ENCODE results near the gene DAZAP2.
"Not testable (repeated sequence)": the region's sequence is repeated elsewhere in the genome, so short reads cannot be mapped to it uniquely, and the experiment has no call there.

DAZAP2 gene

DNA sequence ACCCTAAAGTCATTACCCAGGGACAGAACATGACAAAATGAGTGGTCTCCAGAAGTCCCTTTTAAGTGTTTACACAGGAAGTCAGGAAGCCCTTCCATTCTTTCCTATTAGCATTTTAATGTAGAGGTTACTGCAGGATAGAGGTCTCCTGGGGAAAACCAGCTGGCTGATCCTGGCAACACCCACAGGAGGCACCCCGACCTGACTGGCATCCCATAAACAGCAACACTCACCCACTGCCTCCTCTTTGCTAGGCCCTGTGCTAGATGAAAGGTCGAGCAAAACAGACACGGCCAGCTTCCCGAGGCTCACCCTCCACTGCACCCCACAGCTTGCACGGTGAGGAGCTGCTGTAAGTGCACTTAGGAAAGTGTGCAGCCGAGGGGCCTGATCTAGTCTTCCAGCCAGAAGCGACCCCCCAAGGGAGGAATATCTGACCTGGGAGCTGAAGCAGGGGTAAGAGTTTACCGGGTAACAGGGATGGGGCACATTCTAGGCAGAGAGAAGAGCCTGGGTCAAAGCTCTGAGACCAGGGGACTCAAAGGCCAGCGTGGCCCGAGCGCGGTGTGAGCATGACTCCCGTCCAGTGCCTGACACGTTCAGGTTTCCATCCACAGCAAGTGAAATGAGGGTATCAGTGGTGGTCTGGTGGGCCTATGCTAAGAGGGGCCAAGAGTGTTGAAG, 9.0 kb downstream of the DAZAP2 start:
- no peak for DNase-seq

DNA sequence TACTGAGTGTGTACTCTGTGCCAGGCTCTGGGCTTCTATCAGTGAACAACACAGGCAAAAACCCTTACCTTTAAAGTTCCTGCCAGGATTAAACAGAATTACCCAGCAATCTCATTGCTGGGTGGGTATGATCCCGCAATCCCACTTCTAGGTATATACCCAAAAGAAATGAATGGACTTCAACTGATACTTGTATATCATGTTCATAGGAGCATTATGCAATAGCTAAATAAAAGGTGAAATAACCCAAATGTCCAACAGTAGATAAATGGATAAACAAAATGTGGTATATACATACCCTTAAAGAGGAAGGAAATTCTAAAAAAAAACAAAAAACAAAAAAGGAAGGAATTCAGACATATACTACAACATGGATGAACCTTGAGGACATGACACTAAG, 14.7 kb downstream of the DAZAP2 start:
- no peak for DNase-seq

DNA sequence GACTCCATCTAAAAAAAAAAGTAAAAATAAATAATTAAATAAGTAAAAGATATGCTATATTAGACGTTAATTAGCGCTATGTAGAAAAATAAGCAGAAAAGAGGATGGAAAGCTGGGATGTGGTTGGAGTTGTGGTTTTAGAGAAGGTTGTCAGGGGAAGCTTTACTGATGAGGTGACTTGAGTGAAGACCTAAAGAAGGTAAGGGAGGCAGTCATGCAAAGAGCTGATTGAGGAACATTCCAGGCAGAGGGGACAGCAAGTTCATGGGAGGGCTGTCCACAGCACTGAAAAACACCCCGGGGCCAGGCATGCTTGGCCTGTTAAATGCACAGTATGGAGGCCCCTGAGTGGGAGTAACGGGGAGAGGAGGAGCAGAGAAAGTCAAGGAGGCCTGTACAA, 15.9 kb downstream of the DAZAP2 start:
- DNase-seq = no peak

DNA sequence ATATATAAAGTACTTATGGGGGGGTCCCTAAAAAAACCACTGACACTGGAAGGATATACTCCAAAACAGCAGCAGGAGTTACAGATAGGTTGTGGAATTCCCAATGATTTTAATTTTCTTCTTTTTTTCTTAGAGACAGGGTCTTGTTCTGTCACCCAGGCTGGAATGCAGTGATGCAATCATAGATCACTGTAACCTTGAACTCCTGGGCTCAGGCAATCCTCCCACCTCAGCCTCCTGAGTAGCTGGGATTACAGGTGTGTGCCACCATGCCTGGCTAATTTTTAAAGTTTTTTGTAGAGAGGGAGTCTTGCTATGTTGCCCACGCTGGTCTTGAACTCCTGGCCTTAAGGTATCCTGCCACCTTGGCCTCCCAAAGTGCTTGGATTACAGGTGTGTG, 21.0 kb downstream of the DAZAP2 start:
- DNase-seq = not testable (repeated sequence)

DNA sequence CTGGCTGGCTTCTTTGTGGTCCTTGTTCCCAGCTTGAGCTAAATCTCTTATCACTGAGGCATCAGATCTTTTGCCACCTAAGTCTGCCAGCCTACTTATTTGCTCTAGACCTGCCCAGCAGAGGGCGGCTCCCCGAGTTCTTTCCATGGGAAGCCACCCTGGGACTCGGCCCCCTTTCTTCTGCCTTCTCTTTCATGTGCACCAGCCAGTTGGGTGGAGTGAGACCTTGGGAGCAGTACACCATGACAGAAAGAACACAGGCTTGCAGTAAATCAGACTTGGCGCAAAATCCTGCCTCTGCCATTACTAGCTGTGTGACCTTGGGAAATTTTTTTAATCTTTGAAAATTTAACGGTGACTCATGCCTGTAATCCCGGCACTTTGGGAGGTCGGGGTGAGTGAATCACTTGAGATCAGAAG, 24.1 kb downstream of the DAZAP2 start:
- no peak for DNase-seq

DNA sequence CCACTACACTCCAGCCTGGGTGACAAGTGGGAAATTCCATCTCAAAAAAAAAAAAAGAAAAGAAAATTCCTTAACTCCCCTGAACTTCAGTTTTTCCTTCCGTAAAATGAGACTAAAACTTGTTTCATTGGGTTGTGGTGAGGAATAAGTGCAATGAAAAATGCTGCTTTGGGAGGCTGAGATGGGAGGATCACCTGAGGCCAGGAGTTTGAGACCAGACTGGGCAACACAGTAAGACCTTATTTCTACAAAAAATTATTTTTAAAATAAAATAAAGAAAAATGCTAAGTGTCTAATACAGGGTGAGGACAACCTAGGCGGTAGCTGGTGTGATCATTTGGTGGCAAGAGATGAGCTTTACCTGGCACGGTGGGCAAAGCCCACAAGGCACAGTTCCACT, 24.7 kb downstream of the DAZAP2 start:
- no peak for DNase-seq

DNA sequence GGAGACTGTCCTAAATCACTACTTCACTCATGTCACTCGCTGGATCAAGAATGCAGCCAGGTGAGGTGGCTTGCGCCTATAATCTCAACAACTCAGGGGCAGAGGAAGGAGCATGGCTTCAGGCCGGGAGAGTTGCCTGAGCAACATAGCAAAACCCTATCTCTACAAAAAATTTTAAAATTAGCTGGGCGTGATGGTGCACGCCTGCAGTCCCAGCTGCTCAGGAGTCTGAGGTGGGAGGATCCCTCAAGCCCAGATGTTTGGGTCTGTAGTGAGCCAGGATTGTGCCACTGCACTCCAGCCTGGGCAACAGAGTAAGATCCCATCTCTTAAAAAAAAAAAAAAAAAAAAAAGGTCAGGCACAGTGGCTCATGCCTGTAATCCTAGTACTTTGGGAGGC, 25.7 kb downstream of the DAZAP2 start:
- DNase-seq = no peak

DNA sequence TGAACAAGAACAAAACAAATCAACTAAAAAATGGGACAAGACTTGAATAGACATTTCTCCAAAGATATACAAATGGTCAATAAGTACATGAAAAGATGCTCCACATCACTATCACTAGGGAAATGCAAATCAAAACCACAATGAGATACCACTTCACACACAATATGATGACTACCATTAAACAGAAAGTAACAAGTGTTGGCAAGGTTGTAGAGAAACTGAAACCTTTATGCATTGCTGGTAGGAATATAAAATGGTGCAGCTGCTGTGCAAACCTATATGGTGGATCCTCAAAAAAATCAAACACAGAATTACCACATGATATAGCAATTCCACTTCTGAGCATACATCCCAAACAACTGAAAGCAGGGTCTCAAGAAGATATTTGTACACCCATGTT, 26.4 kb downstream of the DAZAP2 start:
- peak; percentile 49 for DNase-seq

DNA sequence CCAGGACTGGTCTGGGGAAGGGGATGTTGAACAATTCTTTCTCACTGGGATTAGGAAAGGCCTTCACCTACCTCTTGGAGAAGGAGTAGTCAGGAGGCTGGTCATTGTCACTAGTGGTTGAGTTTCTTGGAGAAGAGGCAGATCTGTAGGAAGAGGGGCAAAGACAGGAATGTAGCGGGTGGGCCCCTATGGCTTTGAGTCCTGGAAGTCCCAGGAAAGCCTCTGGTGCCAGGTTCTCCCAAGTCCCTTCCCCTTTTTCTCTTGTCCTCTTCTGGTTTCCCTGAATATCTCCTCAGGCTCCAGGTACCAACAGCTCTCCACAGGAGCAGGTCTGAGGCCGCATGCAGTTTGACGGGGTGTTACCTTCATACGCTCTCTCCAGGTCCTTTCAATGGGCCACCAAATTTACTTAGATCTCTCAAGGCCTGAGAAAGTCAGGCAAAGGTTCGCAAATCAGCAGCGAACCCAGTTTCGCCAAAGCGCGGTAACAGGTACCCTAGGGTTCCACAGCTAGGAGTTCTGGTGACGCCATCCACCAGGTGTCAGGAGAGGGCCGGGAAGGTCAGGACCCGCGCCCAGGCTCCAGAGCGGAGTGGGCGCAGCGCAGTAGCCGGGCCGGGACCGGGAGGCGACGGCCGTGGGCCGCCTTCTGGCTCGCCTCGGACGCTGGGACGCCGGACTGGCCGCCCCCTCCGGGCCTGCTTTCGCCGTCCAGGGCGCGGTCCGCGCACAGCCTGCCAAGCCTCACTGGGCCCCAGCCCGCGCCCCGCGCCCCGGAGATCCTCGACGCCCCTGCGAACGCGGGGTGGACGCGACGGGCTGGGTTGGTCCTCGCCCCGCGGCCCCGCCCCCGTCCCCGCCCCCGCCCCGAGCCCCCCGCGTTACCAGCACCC, 30.8 kb downstream of the DAZAP2 start:
- DNase-seq = peak; percentile 43

DNA sequence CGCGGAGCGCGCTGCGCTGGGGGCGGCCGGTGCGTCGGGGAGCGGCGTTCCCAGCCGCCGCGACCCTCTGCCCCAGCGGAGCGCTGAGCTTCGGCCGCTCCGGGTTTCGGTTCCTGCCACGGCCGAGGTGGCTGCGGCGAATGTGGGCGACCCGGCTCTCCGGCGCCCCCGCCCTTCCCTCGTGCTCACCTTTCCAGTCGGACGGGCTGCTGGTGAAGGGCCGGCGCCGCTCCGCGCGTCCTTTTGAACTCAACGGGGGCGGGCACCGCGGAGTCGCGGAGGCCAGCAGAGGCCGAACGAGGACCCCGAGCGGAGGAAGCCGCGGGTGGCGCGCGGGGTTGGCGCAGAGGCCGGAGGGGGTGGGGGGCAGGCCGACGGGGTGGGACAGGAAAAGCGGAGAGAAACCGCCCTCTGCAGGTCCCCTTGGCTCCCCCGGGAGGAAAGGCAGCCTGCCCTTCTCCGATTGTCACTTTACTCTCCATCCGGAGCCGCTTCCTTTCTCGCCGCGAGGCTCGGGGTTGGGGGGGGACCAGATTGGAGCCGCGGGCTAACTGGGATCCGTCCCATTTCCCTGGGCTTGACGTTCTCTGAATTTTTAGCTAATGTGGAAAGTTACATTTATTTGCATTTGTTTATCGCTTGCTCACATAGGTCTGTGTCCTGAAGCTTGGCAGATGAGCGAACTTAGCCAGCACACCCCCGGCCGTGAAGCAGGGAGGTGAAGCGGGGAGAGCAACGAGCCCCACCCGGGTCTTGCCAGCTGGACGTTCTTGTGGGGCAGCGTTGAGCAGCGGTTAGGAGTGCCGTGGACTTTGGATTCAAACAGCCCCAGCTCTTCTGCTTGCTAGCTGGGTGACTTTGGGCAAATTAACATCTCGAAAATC, 31.7 kb downstream of the DAZAP2 start, which contains the start of gene SMAGP:
Gene SMAGP (minus strand): TSS at position 349 of the 884 bp plus-strand sequence. CDS start 1,137 bp downstream, outside the sequence.
- peak; percentile 28 for DNase-seq

DNA sequence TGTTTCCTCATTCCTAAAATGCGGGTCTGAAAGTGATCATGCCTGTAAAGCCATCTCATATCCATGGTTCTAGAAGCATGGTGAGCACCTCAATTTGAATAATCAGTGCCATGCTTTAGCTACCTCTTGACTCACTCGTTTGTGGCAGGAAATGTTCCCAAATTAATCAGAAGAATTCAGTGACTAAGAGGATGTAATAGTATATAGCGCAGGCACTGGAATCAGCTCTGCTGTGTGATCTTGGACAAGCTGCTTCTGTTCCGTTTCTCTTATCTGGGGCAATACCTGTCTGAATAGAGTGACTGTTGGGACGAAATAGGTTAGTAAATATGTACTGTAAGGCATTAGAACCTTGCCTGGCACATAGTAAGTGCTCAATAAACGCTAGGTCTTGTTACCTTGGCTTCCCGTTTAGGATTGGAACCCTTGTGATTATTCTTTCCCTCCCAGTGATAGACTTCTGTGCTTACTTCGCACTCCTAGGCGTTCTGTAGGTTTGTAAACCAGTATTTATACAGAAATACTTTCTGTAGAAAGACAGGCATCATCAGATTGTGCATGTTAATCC, 32.4 kb downstream of the DAZAP2 start:
- no peak for DNase-seq

DNA sequence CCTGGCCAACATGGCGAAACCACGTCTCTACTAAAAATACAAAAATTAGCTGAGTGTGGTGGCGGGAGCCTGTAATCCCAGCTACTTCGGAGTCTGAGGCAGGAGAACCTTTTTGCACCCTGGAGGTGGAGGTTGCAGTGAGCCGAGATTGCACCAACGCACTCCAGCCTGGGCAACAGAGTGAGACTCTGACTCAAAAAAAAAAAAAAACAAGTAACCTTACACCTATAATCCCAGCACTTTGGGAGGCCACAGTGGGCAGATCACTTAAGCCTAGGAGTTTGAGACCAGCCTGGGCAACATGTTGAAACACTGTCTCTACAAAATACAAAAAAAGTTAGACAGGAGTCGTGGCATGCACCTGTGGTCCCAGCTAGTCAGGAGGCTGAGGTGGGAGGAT, 34.2 kb downstream of the DAZAP2 start:
- not testable (repeated sequence) for DNase-seq

DNA sequence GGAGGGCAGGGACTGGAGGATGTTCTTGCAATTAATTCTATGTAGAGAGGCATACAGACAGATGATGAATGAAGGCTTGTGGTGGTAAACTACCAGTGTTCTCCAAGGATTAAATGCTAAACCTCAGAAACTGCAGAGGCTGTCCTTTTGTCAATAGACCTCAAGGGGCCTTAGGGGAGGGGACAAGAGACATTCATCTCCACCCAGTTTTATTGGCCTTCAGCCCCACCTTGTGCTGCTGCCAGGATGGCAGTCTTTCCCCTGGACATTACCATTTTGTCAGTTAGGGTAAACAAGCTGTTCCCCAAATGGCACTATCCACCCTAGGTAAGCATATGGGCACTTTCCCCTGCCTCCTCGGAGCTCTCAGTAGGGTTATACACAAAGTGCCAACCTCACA, 36.5 kb downstream of the DAZAP2 start:
- no peak for DNase-seq

DNA sequence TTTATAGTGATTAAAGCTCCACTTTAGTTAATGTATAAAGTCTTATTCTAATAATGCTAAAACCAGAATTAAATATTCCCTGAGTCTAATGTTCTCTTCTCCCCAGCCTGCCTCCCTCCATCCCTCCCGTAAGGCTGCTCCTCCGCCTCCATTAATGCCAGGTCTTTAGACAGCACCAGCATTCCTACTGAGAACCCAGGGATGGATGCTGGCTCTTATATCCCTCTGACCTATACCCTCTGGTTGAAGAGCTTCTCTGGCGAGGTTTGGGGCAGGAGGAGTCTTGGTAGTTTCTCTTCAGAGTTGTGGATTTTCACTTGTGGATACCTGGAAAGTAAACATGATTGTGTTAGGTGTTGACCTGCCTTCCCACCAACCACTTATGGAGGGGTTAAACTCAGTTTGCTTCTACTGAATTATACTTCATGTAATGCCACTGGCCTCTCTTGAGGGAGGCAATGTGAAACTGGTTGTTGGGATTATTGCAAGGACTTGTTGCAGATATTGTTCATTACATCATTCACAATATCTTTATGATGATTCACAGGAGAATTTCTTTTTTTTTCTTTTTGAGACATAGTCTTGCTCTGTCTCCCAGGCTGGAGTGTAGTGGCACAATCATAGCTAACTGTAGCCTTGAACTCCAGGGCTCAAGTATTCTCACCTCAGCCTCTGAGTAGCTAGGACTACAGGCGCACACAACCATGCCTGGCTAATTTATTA, 42.7 kb downstream of the DAZAP2 start:
- DNase-seq = no peak

DNA sequence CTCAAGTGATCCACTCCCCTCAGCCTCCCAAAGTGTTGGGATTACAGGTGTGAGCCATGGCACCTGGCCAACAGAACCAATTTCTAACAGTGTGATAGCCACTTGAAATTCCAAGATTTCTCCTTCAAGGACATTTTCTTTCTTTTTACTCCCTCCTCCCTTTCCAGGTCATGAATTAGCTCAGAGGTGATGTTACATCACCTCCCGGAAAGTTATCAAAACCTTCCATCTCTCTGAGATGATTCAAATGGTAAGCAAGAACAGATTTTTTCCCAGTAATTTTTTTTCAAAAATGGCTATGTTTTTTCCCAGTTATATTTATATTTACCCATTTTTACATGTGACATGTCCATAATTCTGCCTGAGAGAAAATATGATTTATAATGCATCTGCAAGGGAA, 47.2 kb downstream of the DAZAP2 start:
- no peak for DNase-seq

DNA sequence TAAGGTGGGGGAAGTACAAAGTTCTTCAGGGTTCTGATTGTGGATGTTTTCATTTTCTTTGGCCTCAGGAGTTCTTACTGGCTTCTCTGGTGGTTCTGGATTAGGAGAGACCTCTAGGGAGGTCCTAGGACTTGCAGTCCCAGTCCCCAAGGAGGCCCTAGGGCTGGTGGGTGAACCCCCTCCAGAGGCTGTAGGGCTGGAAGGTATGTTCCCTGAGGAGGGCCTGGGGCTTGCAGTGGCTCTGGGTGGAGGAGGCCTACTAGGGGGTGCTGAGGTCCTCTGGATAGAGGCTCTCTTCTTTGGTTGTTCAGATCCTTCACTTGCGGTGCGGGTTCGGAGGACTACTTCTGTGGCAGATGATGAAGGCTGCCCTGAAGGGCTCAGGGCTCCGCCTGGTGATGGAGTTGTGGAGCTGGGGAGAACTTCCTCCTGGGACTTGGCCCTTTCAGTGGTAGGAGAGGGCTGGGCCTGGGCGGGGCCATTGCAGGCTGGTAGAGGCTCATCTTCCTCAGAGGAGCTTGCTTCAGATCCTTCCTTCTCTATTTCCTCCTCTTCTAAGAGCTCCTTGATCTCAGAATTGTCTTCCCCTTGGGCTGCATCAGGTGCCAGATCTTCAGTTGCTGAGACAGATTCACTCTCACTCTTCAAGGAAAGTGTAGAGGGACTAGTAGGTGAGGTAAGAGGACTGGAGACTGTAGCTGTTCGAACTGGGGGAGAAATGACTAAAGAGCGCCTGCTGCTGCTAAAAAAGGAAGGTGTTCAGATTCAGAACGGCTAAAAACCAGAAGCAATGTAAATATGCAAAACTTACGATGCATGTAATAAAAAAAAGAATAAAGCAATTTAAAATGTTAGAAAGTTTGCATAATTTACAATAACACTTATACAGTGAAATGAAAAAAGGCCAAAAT, 53.2 kb downstream of the DAZAP2 start:
- DNase-seq = not testable (repeated sequence)
